Fibroblast of lung (primary cell): ENCODE measurements around the gene CDO1. TPM values are rescaled to one million over a fixed set of nuclear protein-coding genes. Genes with fewer than 3 reads are reported as not detected.

ENCODE experiments used
- DNase-seq, 2 donors: peaks; one replicate each; pipeline versions ENCODE4 v3.0.0 to v3.0.0-alpha.2; 2010; ENCODE audit warnings: low read depth in 2 of 2
- H2AFZ ChIP-seq: 2 replicates; pipeline ENCODE4 v1.5.1; 2012; ENCODE audit warnings: low read length, control low read depth, inconsistent platforms
- H3K27ac ChIP-seq: 2 replicates; pipeline ENCODE4 v1.5.1; 2011; ENCODE audit warnings: low read length, control low read depth; ENCODE audit not compliant: insufficient read depth
- H3K27me3 ChIP-seq: 2 replicates; pipeline ENCODE4 v1.5.1; 2011; ENCODE audit warnings: mild to moderate bottlenecking, low read length; ENCODE audit not compliant: control insufficient read depth, insufficient read depth
- H3K36me3 ChIP-seq: 2 replicates; pipeline ENCODE4 v1.5.1; 2011; ENCODE audit warnings: low read length; ENCODE audit not compliant: control insufficient read depth, insufficient read depth
- H3K4me1 ChIP-seq: 2 replicates; pipeline ENCODE4 v1.5.1; 2011; ENCODE audit warnings: low read length; ENCODE audit not compliant: control insufficient read depth, insufficient read depth; ENCODE audit errors: extremely low read depth
- H3K4me2 ChIP-seq: 2 replicates; pipeline ENCODE4 v1.5.1; 2011; ENCODE audit warnings: low read length, control low read depth; ENCODE audit not compliant: insufficient read depth; ENCODE audit errors: extremely low read depth
- H3K4me3 ChIP-seq, 4 experiments: fragments of 200-600 bp in 1 of 4; sonication (generic) in 1 of 4; replicated peaks in 1 of 4; 2 replicates each; pipeline ENCODE4 v1.5.1; 2011 to 2016; ENCODE audit warnings: low read length in 4 of 4, low read depth in 3 of 4, mild to moderate bottlenecking in 3 of 4, control low read depth in 2 of 4, inconsistent platforms in 1 of 4, mixed read lengths in 1 of 4; ENCODE audit not compliant: insufficient read depth in 1 of 4; ENCODE audit errors: control extremely low read depth in 1 of 4
- H3K79me2 ChIP-seq: 2 replicates; pipeline ENCODE4 v1.5.1; 2012; ENCODE audit warnings: mild to moderate bottlenecking, low read length, inconsistent platforms; ENCODE audit not compliant: control insufficient read depth, insufficient read depth
- H3K9ac ChIP-seq: 2 replicates; pipeline ENCODE4 v1.5.1; 2011; ENCODE audit warnings: mild to moderate bottlenecking, low read length, control low read depth; ENCODE audit not compliant: insufficient read depth
- H3K9me3 ChIP-seq: 2 replicates; pipeline ENCODE4 v1.5.1; 2012; ENCODE audit warnings: low read depth, low read length; ENCODE audit not compliant: control insufficient read depth, insufficient read depth
- H4K20me1 ChIP-seq: 2 replicates; pipeline ENCODE4 v1.5.1; 2011; ENCODE audit warnings: low read length; ENCODE audit not compliant: control insufficient read depth, insufficient read depth; ENCODE audit errors: extremely low read depth
- CTCF ChIP-seq, 2 donors: IDR thresholded peaks in 1 of 2; conservative IDR thresholded peaks in 1 of 2; 1 replicate in 1 of 2; 2 replicates in 1 of 2; pipeline ENCODE4 v1.5.1; 2011 to 2012; ENCODE audit warnings: low read length in 2 of 2, control low read depth in 1 of 2, inconsistent platforms in 1 of 2, low read depth in 1 of 2, mild to moderate bottlenecking in 1 of 2
- EZH2 ChIP-seq: IDR thresholded peaks from 2 replicates; pipeline ENCODE4 v1.5.1; 2012; ENCODE audit warnings: low read length, control low read depth, mild to moderate bottlenecking; ENCODE audit errors: missing control alignments
- polyA plus RNA-seq, 2 donors: library from polyadenylated mRNA; depleted of rRNA in 1 of 2; stranded (reverse) in 1 of 2; unstranded in 1 of 2; fragments of >200 nt; gene quantifications; 2 replicates each; pipeline ENCODE4 v1.2.1, GENCODE V29; 2011 to 2012; ENCODE audit warnings: missing spikeins in 1 of 2
- total RNA-seq: library from RNA; depleted of rRNA; stranded (reverse); fragments of >200 nt; gene quantifications from 2 replicates; pipeline ENCODE4 v1.2.1, GENCODE V29; 2014

Gene CDO1
- total and polyA plus RNA-seq, 2 donors (not counting 1 experiment from before 2014, with no cell fraction given) = 0.85 to 6.9 TPM

DNA sequence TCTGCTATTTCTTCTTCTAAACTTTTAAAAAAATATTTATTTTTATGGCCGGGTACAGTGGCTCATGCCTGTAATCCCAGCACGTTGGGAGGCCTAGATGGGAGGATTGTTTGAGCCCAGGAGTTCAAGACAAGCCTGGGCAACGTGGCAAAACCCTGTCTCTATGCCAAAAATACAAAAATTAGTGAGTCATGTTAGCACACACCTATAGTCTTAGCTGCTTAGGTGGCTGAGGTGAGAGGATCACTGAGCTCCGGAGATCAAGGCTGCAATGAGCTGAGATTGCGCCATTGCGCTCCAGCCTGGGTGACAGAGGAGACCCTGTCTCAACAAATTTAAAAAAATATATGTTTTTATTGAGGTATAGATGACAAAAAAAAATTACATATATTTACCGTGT, 30.8 kb upstream of the CDO1 start:
- Histone ChIP-seq H3K4me2 (no peak overlapping the region), H4K20me1 (peaks cover 2% of the 10 kb centered on the region)
- TF ChIP-seq EZH2 (no peak), CTCF (conservative IDR thresholded peaks at IDR 0.05 in 1 of 2, IDR thresholded peaks at IDR 0.05 in 1 of 2; ENCODE audit: low read depth in 1 of 2, low read length in 2 of 2) (no peak)

DNA sequence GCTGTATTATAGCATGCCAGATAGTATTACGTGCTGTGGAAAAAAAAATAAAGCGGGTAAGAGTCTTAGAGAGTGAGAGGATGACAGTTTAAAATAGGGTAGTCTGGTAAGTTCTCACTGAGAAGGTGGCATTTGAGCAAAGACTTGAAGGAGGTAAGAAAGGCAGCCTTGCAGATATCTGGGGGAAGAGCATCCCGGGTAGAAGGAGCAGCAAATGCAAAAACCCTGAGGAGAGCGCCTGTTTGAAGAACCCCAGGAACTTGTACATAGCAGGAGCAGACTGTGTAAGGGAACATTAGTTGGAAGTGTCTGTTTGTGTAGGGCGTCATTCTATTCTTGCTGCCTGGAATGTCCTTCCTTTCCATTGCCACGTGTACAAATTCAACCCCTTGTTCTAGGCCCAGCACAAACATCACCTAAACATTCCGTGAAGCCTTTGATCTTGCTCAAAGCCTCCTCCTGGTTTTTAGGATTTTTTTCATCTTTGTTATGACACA, 27.9 kb upstream of the CDO1 start:
- Histone ChIP-seq H3K4me3 (peak overlapping the region in 1 of 4 experiments; percentile 93), H2AFZ (no peak overlapping the region), H3K79me2 (peaks cover 72% of the 10 kb centered on the region), H3K27me3 (no peaks in the 10 kb centered on the region), H4K20me1 (no peaks in the 10 kb centered on the region), H3K4me1 (peaks cover 6% of the 10 kb centered on the region), H3K4me2 (peak overlapping the region; percentile 11), H3K9ac (no peak overlapping the region), H3K9me3 (no peaks in the 10 kb centered on the region), H3K27ac (no peak overlapping the region), H3K36me3 (no peaks in the 10 kb centered on the region)
- TF ChIP-seq EZH2 (no peak), CTCF (conservative IDR thresholded peaks at IDR 0.05 in 1 of 2, IDR thresholded peaks at IDR 0.05 in 1 of 2; ENCODE audit: low read depth in 1 of 2, low read length in 2 of 2) (no peak)
- no peak for DNase-seq

More for the DNA sequence above, 30.8 kb upstream of the CDO1 start:
- Histone ChIP-seq H3K4me3 (no peak overlapping the region), H3K9me3 (no peaks in the 10 kb centered on the region), H2AFZ (no peak overlapping the region), H3K9ac (no peak overlapping the region), H3K36me3 (no peaks in the 10 kb centered on the region), H3K27ac (no peak overlapping the region), H3K27me3 (no peaks in the 10 kb centered on the region), H3K79me2 (peaks cover 73% of the 10 kb centered on the region), H3K4me1 (peaks cover 2% of the 10 kb centered on the region)
- no peak for DNase-seq

GRCh38 chr5:115843444-115844130, 27.1 kb upstream of the CDO1 start:
- Histone ChIP-seq H3K27ac (no peak overlapping the region), H3K4me2 (peak overlapping the region; percentile 61), H3K36me3 (no peaks in the 10 kb centered on the region), H3K27me3 (no peaks in the 10 kb centered on the region), H3K9me3 (no peaks in the 10 kb centered on the region), H4K20me1 (peaks cover under 1% of the 10 kb centered on the region), H3K9ac (no peak overlapping the region), H2AFZ (no peak overlapping the region), H3K4me1 (peaks cover 7% of the 10 kb centered on the region), H3K4me3 (peak overlapping the region in 3 of 4 experiments; percentile 75 to 93 (median 81)), H3K79me2 (peaks cover 75% of the 10 kb centered on the region)
- TF ChIP-seq CTCF (conservative IDR thresholded peaks at IDR 0.05 in 1 of 2, IDR thresholded peaks at IDR 0.05 in 1 of 2; ENCODE audit: low read depth in 1 of 2, low read length in 2 of 2) (no peak), EZH2 (no peak)
- no peak for DNase-seq
